ENCODE results near the gene RABL2A.
"Not testable (repeated sequence)": the region's sequence is repeated elsewhere in the genome, so short reads cannot be mapped to it uniquely, and the experiment has no call there.

DNA sequence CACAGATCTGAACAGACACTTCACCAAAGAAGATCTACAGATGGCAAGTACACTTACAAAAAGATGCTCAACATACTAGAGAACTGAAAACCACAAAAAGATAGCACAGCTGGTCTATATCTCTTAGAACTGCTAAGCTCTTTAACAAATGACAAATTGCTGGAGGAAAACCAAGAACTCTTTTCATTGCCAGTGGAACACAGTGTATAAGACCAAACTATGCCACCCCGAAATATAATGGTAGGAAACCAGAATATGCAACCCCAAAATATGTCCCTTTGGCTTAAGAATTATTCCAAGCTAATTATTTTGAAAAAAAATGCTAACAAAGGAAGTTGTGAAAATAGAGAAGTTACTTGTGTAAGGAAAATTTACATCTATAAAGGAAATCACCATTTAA, 21.0 kb upstream of the RABL2A start:
- TF ChIP-seq, protein P1, sequence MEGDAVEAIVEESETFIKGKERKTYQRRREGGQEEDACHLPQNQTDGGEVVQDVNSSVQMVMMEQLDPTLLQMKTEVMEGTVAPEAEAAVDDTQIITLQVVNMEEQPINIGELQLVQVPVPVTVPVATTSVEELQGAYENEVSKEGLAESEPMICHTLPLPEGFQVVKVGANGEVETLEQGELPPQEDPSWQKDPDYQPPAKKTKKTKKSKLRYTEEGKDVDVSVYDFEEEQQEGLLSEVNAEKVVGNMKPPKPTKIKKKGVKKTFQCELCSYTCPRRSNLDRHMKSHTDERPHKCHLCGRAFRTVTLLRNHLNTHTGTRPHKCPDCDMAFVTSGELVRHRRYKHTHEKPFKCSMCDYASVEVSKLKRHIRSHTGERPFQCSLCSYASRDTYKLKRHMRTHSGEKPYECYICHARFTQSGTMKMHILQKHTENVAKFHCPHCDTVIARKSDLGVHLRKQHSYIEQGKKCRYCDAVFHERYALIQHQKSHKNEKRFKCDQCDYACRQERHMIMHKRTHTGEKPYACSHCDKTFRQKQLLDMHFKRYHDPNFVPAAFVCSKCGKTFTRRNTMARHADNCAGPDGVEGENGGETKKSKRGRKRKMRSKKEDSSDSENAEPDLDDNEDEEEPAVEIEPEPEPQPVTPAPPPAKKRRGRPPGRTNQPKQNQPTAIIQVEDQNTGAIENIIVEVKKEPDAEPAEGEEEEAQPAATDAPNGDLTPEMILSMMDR (IDR thresholded peaks at IDR 0.05) = not testable (repeated sequence)
- not testable (repeated sequence) for TF ChIP-seq POLR2A, EP300 (IDR thresholded peaks at IDR 0.05)

All from ovary (tissue), 3 donors.